K562 (cell line): ENCODE measurements around the gene FOXRED2.

ENCODE experiments used
- ARID1B ChIP-seq: fragments of 450-650 bp; IDR thresholded peaks from 2 replicates; pipeline ENCODE4 v1.6.1; 2016; ENCODE audit warnings: antibody characterized with exemption, mild to moderate bottlenecking, inconsistent platforms
- EZH2 ChIP-seq: IDR thresholded peaks from 2 replicates; pipeline ENCODE4 v1.6.1; 2012; ENCODE audit warnings: low read depth, mild to moderate bottlenecking, inconsistent platforms, low read length, borderline replicate concordance
- JUN ChIP-seq, 2 experiments: sonication (generic) in 1 of 2; formaldehyde crosslinking in 1 of 2; IDR thresholded peaks; 2 replicates each; pipeline versions ENCODE4 v1.6.1 to v1.8.0; 2012 to 2022; ENCODE audit warnings: borderline replicate concordance in 2 of 2, mild to moderate bottlenecking in 2 of 2, improper control_type of control experiment in 1 of 2, low read depth in 1 of 2, low read length in 1 of 2, missing genetic modification reagents in 1 of 2
- NRF1 ChIP-seq, 2 experiments: fragments of 450-650 bp; IDR thresholded peaks in 1 of 2; conservative IDR thresholded peaks in 1 of 2; 2 replicates each; pipeline ENCODE4 v1.6.1; 2014; ENCODE audit warnings: mild to moderate bottlenecking in 2 of 2
- POLR2A ChIP-seq: fragments of 450-650 bp; conservative IDR thresholded peaks from 2 replicates; pipeline ENCODE4 v1.6.1; 2016
- SMAD1 ChIP-seq: fragments of 150-350 bp; IDR thresholded peaks from 2 replicates; pipeline ENCODE4 v1.6.1; 2014; ENCODE audit warnings: low read length, low read depth; ENCODE audit not compliant: partially characterized antibody
- TF ChIP-seq, protein P1 (sequence below), 3 experiments: IDR thresholded peaks in 2 of 3; conservative IDR thresholded peaks in 1 of 3; 2 replicates each; pipeline ENCODE4 v1.5.1; 2011 to 2012; ENCODE audit warnings: low read length in 3 of 3, mild to moderate bottlenecking in 3 of 3, control low read depth in 2 of 3, improper control_type of control experiment in 1 of 3, inconsistent platforms in 1 of 3, low read depth in 1 of 3, mixed read lengths in 1 of 3, moderate library complexity in 1 of 3; ENCODE audit not compliant: insufficient read depth in 2 of 3
- TF ChIP-seq, protein P2 (sequence below): sonication (generic); IDR thresholded peaks from 2 replicates; pipeline ENCODE4 v1.6.1; 2016
- TF ChIP-seq, protein P3 (sequence below): IDR thresholded peaks from 2 replicates; pipeline ENCODE4 v1.6.1; 2016; ENCODE audit warnings: missing genetic modification characterization, missing compliant biosample characterization

DNA sequence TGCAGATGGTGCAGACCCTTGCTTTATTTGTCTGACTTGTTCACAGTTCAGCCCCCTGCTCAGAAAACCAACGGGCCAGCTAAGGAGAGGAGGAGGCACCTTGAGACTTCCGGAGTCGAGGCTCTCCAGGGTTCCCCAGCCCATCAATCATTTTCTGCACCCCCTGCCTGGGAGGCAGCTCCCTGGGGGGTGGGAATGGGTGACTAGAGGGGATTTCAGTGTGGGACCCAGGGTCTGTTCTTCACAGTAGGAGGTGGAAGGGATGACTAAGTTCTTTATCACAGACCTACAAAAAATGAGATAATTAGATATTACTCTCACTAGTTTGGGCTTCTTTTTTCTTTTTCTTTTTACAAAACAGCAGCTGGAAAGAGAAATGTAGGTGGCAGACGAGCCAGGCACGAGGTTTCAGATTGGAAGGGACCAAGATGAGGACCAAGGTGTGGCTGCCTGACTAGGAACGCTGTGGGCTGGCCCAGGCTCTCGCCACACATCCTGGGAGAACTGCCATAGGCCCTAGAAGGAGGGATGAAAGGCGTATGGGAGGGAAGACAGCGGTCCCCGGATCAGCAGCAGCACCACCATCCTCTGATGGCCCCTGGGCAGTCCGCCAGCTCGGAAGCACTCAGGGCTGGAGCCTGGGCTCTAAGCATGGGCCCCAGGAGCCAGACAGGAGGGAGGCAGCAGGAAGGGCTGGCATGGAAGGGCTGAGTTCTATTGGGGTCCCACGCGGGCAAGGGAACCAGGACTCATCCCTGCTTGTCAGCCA, 39.6 kb downstream of the FOXRED2 start:
- no peak for TF ChIP-seq POLR2A
- no peak for TF ChIP-seq EZH2
- TF ChIP-seq, protein P1, sequence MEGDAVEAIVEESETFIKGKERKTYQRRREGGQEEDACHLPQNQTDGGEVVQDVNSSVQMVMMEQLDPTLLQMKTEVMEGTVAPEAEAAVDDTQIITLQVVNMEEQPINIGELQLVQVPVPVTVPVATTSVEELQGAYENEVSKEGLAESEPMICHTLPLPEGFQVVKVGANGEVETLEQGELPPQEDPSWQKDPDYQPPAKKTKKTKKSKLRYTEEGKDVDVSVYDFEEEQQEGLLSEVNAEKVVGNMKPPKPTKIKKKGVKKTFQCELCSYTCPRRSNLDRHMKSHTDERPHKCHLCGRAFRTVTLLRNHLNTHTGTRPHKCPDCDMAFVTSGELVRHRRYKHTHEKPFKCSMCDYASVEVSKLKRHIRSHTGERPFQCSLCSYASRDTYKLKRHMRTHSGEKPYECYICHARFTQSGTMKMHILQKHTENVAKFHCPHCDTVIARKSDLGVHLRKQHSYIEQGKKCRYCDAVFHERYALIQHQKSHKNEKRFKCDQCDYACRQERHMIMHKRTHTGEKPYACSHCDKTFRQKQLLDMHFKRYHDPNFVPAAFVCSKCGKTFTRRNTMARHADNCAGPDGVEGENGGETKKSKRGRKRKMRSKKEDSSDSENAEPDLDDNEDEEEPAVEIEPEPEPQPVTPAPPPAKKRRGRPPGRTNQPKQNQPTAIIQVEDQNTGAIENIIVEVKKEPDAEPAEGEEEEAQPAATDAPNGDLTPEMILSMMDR (IDR thresholded peaks at IDR 0.05 in 2 of 3, conservative IDR thresholded peaks at IDR 0.05 in 1 of 3; ENCODE audit: insufficient read depth in 2 of 3, low read depth in 1 of 3, low read length in 3 of 3): no peak
- TF ChIP-seq JUN (IDR thresholded peaks at IDR 0.05; ENCODE audit: borderline replicate concordance, low read depth, low read length): no peak
- no peak for TF ChIP-seq JUN (CRISPR knock-in tag; IDR thresholded peaks at IDR 0.05; ENCODE audit: borderline replicate concordance)
- TF ChIP-seq ARID1B: no peak
- no peak for TF ChIP-seq SMAD1
- TF ChIP-seq, protein P2, sequence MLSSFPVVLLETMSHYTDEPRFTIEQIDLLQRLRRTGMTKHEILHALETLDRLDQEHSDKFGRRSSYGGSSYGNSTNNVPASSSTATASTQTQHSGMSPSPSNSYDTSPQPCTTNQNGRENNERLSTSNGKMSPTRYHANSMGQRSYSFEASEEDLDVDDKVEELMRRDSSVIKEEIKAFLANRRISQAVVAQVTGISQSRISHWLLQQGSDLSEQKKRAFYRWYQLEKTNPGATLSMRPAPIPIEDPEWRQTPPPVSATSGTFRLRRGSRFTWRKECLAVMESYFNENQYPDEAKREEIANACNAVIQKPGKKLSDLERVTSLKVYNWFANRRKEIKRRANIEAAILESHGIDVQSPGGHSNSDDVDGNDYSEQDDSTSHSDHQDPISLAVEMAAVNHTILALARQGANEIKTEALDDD: no peak
- no peak for TF ChIP-seq NRF1 (conservative IDR thresholded peaks at IDR 0.05 in 1 of 2, IDR thresholded peaks at IDR 0.05 in 1 of 2)
- TF ChIP-seq, protein P3, sequence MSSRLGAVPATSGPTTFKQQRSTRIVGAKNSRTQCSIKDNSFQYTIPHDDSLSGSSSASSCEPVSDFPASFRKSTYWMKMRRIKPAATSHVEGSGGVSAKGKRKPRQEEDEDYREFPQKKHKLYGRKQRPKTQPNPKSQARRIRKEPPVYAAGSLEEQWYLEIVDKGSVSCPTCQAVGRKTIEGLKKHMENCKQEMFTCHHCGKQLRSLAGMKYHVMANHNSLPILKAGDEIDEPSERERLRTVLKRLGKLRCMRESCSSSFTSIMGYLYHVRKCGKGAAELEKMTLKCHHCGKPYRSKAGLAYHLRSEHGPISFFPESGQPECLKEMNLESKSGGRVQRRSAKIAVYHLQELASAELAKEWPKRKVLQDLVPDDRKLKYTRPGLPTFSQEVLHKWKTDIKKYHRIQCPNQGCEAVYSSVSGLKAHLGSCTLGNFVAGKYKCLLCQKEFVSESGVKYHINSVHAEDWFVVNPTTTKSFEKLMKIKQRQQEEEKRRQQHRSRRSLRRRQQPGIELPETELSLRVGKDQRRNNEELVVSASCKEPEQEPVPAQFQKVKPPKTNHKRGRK: no peak
